Nephron progenitor cell (in vitro differentiated cells): Measurements from ENCODE around the gene TIMMDC1.
"Not testable (repeated sequence)": the region's sequence is repeated elsewhere in the genome, so short reads cannot be mapped to it uniquely, and the experiment has no call there.

Experiments
- DNase-seq: peaks from one replicate; pipeline ENCODE4 v3.0.0; 2021
- H3K27ac Mint-ChIP-seq: 2 replicates; pipeline ENCODE4 v1.8.0; 2021; ENCODE audit warnings: mild to moderate bottlenecking, moderate library complexity, mixed read lengths
- H3K27me3 Mint-ChIP-seq: 2 replicates; pipeline ENCODE4 v1.8.0; 2021; ENCODE audit warnings: mild to moderate bottlenecking, low read depth, mixed read lengths; ENCODE audit not compliant: poor library complexity
- H3K36me3 Mint-ChIP-seq: 2 replicates; pipeline ENCODE4 v1.8.0; 2021; ENCODE audit warnings: low read depth, mixed read lengths
- H3K4me1 Mint-ChIP-seq: 2 replicates; pipeline ENCODE4 v1.8.0; 2021; ENCODE audit warnings: mixed read lengths
- H3K4me3 Mint-ChIP-seq: 2 replicates; pipeline ENCODE4 v1.8.0; 2021; ENCODE audit warnings: mild to moderate bottlenecking, moderate library complexity, mixed read lengths
- H3K9me3 Mint-ChIP-seq: 2 replicates; pipeline ENCODE4 v1.8.0; 2021; ENCODE audit warnings: mild to moderate bottlenecking, moderate library complexity, mixed read lengths
- CTCF ChIP-seq: fragments of 200-600 bp; sonication (generic); IDR thresholded peaks from 2 replicates; pipeline ENCODE4 v1.5.0; 2021; ENCODE audit warnings: antibody characterized with exemption

The TIMMDC1 gene

GRCh38 chr3:119543147-119543546, 44.8 kb downstream of the TIMMDC1 start:
- no peaks in the 10 kb centered on the region for H3K4me1 Mint-ChIP-seq
- TF ChIP-seq CTCF = no peak
- peaks cover 8% of the 10 kb centered on the region for H3K27me3 Mint-ChIP-seq
- H3K36me3 Mint-ChIP-seq = no peaks in the 10 kb centered on the region
- H3K27ac Mint-ChIP-seq = no peak overlapping the region
- DNase-seq = no peak
- H3K9me3 Mint-ChIP-seq = peaks cover 5% of the 10 kb centered on the region
- no peak overlapping the region for H3K4me3 Mint-ChIP-seq

GRCh38 chr3:119547227-119547626, 48.9 kb downstream of the TIMMDC1 start:
- peaks cover 11% of the 10 kb centered on the region for H3K27me3 Mint-ChIP-seq
- DNase-seq = no peak
- no peak overlapping the region for H3K27ac Mint-ChIP-seq
- H3K4me3 Mint-ChIP-seq = no peak overlapping the region
- no peak for TF ChIP-seq CTCF
- H3K4me1 Mint-ChIP-seq = no peaks in the 10 kb centered on the region
- no peaks in the 10 kb centered on the region for H3K36me3 Mint-ChIP-seq
- H3K9me3 Mint-ChIP-seq = peaks cover 5% of the 10 kb centered on the region

- Mint-ChIP-seq H3K27me3 (peaks cover 11% of the 10 kb centered on the region), H3K27ac (no peak overlapping the region), H3K4me3 (no peak overlapping the region), H3K36me3 (no peaks in the 10 kb centered on the region), H3K9me3 (no peaks in the 10 kb centered on the region), H3K4me1 (no peaks in the 10 kb centered on the region)
- no peak for DNase-seq
- TF ChIP-seq CTCF = no peak
Measured at GRCh38 chr3:119548341-119548740, 50.0 kb downstream of the TIMMDC1 start.

- peaks cover 5% of the 10 kb centered on the region for H3K4me1 Mint-ChIP-seq
- no peak for DNase-seq
- H3K27ac Mint-ChIP-seq = no peak overlapping the region
- H3K4me3 Mint-ChIP-seq = no peak overlapping the region
- H3K36me3 Mint-ChIP-seq = no peaks in the 10 kb centered on the region
- H3K27me3 Mint-ChIP-seq = peaks cover 11% of the 10 kb centered on the region
- no peak for TF ChIP-seq CTCF
- no peaks in the 10 kb centered on the region for H3K9me3 Mint-ChIP-seq
Measured at GRCh38 chr3:119550192-119550910, 52.0 kb downstream of the TIMMDC1 start.

GRCh38 chr3:119551598-119551997, 53.3 kb downstream of the TIMMDC1 start:
- Mint-ChIP-seq H3K9me3 (no peaks in the 10 kb centered on the region), H3K27ac (no peak overlapping the region), H3K27me3 (peaks cover 9% of the 10 kb centered on the region), H3K36me3 (no peaks in the 10 kb centered on the region), H3K4me3 (no peak overlapping the region), H3K4me1 (peaks cover 5% of the 10 kb centered on the region)
- DNase-seq = no peak
- TF ChIP-seq CTCF = no peak

- H3K4me3 Mint-ChIP-seq, H3K27me3 Mint-ChIP-seq, H3K9me3 Mint-ChIP-seq, DNase-seq, H3K36me3 Mint-ChIP-seq, H3K27ac Mint-ChIP-seq, H3K4me1 Mint-ChIP-seq: not testable (repeated sequence)
Measured at GRCh38 chr3:119552928-119553327, 54.6 kb downstream of the TIMMDC1 start.
